Measurements from ENCODE around the gene B9D1. TPM values are rescaled to one million over a fixed set of nuclear protein-coding genes. Genes with fewer than 3 reads are reported as not detected.

B9D1 gene
- total and polyA plus RNA-seq, 8 donors: 10.9 to 22.8 (median 16.8) TPM; not detected in 2

- 75 to 98% (median 91%) methylated on average over 3 of the region's 3 CpGs for WGBS, 5 donors
- peaks cover 26 to 66% (median 59%) of the 10 kb centered on the region in 4 donors for H3K36me3 ChIP-seq
- no peaks in the 10 kb centered on the region for H3K27me3 ChIP-seq
- H3K4me1 ChIP-seq: peaks cover 0 to 22% (median 0%) of the 10 kb centered on the region in 4 donors
- peak overlapping the region in 2 of 5 donors; percentile 33 to 50 for H3K27ac ChIP-seq
- peak in 1 of 2 donors; percentile 4 for DNase-seq
- H3K9me3 ChIP-seq: no peaks in the 10 kb centered on the region
- intact Hi-C loops (cut with DNase I; ENCODE audit: low total_unique reads): no loop called here
- no peak overlapping the region for H3K4me3 ChIP-seq
- no peak for TF ChIP-seq POLR2AphosphoS5 (IDR thresholded peaks at IDR 0.05)
- TF ChIP-seq EP300 (IDR thresholded peaks at IDR 0.05): no peak
These were observed 45.7 kb downstream of the B9D1 start for GRCh38 chr17:19316761-19317358.

- Histone ChIP-seq H3K27ac (no peak overlapping the region), H3K4me1 (peaks cover 0 to 22% (median 0%) of the 10 kb centered on the region in 4 donors), H3K27me3 (no peaks in the 10 kb centered on the region), H3K4me3 (no peak overlapping the region), H3K9me3 (no peaks in the 10 kb centered on the region), H3K36me3 (peaks cover 27 to 69% (median 63%) of the 10 kb centered on the region in 4 donors)
- 92 to 99% (median 96%) methylated on average over 4 of the region's 4 CpGs for WGBS, 5 donors
- TF ChIP-seq POLR2AphosphoS5 (IDR thresholded peaks at IDR 0.05) (no peak), POLR2A (IDR thresholded peaks at IDR 0.05) (no peak), EP300 (IDR thresholded peaks at IDR 0.05) (no peak), CTCF (IDR thresholded peaks at IDR 0.05) (no peak)
- intact Hi-C loops (cut with DNase I; ENCODE audit: low total_unique reads): no loop called here
- DNase-seq: no peak
These were observed 47.4 kb downstream of the B9D1 start for GRCh38 chr17:19315104-19315503.

GRCh38 chr17:19313746-19314651 lies 48.5 kb downstream of the B9D1 start:
- H3K36me3 ChIP-seq: peaks cover 27 to 75% (median 68%) of the 10 kb centered on the region in 4 donors
- H3K4me3 ChIP-seq: no peak overlapping the region
- no peak for TF ChIP-seq CTCF (IDR thresholded peaks at IDR 0.05)
- TF ChIP-seq POLR2A (IDR thresholded peaks at IDR 0.05): no peak
- no peak for TF ChIP-seq POLR2AphosphoS5 (IDR thresholded peaks at IDR 0.05)
- no peak for TF ChIP-seq EP300 (IDR thresholded peaks at IDR 0.05)
- 72 to 79% (median 75%) methylated on average over 11 to 12 of the region's 12 CpGs for WGBS, 5 donors
- H3K4me1 ChIP-seq: peaks cover 0 to 22% (median 0%) of the 10 kb centered on the region in 4 donors
- intact Hi-C loops (cut with DNase I; ENCODE audit: low total_unique reads): no loop called here
- peak in 1 of 2 donors; percentile 3 for DNase-seq
- peak overlapping the region in 1 of 5 donors; percentile 13 for H3K27ac ChIP-seq
- no peaks in the 10 kb centered on the region for H3K9me3 ChIP-seq
- H3K27me3 ChIP-seq: no peaks in the 10 kb centered on the region

- intact Hi-C loops (cut with DNase I; ENCODE audit: low total_unique reads): no loop called here
- Histone ChIP-seq H3K4me3 (no peak overlapping the region), H3K36me3 (peaks cover 27 to 76% (median 69%) of the 10 kb centered on the region in 4 donors), H3K27me3 (no peaks in the 10 kb centered on the region), H3K4me1 (peaks cover 0 to 22% (median 0%) of the 10 kb centered on the region in 4 donors), H3K27ac (peak overlapping the region in 1 of 5 donors; percentile 13), H3K9me3 (no peaks in the 10 kb centered on the region)
- DNase-seq: no peak
- TF ChIP-seq POLR2A (IDR thresholded peaks at IDR 0.05): no peak
- no peak for TF ChIP-seq CTCF (IDR thresholded peaks at IDR 0.05)
- TF ChIP-seq EP300 (IDR thresholded peaks at IDR 0.05): no peak
- TF ChIP-seq POLR2AphosphoS5 (IDR thresholded peaks at IDR 0.05): no peak
- 94 to 100% (median 95%) methylated on average over 8 to 13 of the region's 13 CpGs for WGBS, 5 donors
These were observed 49.3 kb downstream of the B9D1 start for GRCh38 chr17:19313066-19313745.

All from stomach (tissue), 9 donors.